T follicular helper cell (primary cell): ENCODE measurements around the gene NOX3.

Experiments used
- DNase-seq: peaks from one replicate; pipeline ENCODE4 v3.0.0-alpha.2; 2020; ENCODE audit warnings: low read depth

The NOX3 gene

GRCh38 chr6:155434096-155434495, 21.5 kb downstream of the NOX3 start:
- DNase-seq, result no peak

DNA sequence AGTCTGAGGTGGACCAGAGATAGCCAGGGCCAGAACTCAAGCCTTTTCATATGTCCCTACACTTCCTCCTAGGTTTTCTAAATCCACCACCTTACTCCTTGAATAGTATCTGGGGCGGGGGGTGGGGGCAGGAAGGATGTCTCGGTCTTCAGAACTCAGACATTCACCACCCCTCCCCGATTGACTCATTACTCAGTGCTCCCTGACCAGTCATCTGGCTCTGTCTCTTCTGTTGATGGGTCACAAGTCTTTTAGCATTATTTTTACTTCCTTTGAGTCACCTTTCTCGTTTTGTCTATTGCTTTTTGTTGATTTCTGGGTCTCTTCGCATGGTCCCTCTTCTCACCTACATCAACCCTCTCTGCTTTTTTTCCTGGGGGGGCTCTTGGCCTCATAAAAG, 23.3 kb downstream of the NOX3 start:
- no peak for DNase-seq

GRCh38 chr6:155429321-155429893, 26.2 kb downstream of the NOX3 start:
- no peak for DNase-seq

DNA sequence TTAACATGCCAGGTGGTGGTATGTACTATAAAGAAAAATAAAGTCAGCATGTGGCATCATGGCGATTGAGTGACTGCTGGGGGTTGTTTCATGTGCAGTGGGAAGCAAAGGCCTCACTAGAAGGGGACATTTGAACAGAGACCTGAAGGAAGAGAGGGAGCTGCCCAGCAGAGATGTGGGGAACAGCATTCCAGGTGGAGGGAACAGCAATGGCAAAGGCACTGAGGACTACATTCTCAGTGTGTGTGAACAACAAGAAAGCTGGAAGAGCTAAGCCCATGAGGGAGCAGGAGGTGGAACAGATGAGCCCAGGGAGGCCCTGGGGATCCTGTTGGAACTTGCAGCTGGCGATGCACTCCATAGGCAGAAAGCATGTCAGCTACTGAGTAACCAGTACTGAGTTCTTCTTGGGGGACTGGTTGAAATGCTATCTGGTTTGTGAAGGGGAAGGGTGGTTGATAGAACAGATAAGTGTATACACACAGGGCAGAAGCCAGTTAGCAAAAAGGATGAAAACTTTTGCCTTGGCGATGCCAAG, 29.2 kb downstream of the NOX3 start:
- DNase-seq, result no peak

DNA sequence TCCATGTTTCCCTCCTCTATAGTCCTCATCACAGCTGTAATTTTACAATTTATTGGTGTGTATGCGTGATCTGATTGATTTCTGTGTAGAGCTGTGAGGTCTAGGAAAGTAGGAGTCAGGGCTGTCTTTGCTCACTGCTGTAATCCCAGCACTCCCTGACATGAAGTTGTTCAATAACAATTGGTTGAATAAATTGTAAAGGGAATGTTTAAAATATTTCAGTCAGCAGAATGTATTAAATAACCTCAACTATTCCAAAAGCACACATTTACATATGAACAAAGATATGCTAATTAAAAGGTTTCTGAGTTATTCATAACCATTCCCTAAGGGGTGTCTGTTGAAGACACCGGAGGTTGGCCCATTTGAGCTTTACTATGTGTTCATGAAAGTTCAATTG, 31.5 kb downstream of the NOX3 start:
- DNase-seq, result no peak

DNA sequence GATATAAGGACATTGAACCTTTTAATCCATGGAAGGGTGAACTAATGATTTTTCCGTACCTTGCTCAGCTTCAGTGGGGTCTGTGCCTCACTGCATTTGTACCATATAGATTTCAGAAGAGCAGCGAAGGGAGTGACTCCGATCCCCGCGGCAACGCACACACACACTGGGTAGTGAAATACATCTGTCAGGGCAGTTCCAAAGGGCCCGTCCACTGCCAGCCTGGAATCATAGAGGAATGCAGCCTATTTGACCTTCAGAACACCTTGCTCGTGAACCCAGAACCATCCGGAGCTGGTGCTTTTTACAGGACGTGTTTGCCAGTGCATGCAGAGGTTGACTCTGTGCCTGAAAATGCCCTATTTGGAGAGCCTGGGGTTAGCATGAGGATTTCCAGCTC, 33.0 kb downstream of the NOX3 start:
- no peak for DNase-seq

DNA sequence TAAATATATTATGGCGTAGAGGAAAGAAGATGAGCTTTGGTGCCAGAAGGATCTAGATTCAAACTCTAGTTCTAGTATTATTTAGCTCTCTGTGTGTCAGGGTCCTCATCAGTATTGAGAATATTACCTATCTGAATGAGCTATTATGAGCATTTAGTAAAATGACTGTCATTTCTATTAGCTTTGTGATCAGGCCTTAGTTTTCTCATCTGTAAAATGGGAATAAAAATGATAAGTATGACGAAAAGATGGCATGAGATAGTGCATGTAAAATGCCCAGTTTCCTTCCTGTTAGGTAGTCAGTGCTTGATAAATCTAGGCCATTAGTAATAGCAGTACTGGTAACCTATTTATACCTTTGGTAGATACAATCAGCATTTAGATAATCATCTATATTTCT, 35.1 kb downstream of the NOX3 start:
- DNase-seq, result no peak

DNA sequence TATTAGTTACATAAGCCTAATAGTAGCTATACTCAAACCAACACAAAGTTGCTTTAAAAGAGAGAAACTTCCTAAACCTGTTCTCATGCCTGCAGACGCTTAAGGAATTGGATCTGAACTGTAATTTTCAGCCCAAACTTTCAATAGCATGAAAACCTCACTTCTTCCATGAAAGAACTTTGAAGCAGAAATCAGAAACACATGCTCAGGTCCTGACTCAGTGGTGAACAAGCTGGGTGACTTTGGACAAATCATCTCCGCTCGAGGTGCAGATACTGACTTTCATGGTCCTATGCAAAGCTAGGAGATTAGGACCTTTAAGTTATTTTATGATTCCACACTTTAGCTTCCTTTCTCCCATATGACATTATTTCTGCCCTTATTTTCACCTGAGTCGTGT, 36.5 kb downstream of the NOX3 start:
- DNase-seq, result no peak

- peak; percentile 56 for DNase-seq
Measured at GRCh38 chr6:155418017-155418761, 37.5 kb downstream of the NOX3 start.

DNA sequence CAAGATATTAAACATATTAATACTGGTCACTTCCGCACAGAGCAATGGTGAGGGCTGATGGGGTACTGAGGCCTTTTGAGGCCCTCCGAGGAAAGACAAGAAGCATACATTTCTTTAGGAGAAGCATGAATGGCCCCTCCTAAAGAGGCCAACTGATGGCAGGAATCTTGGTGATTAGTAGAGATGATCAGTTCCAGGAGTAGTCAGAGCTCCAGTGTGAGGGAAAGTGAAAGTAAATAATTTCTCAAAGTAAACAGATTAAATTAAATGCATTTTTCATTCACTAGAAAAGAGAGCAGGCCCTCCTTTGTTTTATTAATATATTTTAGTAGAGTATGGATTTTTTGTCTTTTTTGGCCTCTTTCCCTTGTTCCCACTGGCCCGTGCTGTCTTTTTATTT, 38.2 kb downstream of the NOX3 start:
- no peak for DNase-seq

- DNase-seq, result no peak
Measured at GRCh38 chr6:155415953-155416352, 39.7 kb downstream of the NOX3 start.

DNA sequence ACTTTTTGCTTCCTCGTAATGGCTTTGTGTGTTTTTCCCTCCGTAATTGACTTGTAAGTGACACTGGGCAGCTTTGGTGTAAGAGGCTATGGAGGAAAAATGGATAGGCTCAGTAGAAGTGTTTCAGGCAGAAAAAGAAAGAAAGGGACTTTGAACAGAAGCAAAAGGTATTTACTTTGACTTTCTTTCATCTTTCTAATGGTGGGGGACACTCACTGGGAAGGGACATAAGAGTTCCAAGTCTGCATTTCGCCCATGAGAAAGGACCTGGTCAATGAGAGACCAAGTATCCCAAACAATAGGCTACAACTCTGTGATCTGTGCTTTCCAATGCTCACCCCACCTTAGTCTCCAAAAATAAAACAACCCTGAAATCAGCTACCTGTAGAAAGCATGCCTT, 41.6 kb downstream of the NOX3 start:
- no peak for DNase-seq

DNA sequence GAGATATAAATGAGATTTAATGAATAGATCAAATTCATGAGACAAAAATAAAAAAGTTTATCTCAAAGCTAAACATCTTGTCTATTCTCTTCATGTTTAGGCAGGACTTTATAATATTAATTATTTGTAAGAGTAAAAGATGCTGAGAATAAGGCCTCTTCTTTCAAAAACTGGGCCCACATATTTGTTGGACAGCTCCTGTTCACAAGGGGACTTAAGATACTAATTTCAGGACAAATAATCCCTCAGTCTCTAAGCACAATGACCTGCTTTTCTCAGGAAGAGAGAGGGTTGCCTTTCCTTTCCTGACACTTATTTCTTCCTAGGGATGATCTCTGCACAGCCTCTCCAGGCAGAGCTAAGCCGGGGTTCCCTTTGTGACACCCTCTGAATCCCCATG, 43.3 kb downstream of the NOX3 start:
- DNase-seq, result no peak

GRCh38 chr6:155411154-155412052, 44.2 kb downstream of the NOX3 start:
- DNase-seq, result no peak

DNA sequence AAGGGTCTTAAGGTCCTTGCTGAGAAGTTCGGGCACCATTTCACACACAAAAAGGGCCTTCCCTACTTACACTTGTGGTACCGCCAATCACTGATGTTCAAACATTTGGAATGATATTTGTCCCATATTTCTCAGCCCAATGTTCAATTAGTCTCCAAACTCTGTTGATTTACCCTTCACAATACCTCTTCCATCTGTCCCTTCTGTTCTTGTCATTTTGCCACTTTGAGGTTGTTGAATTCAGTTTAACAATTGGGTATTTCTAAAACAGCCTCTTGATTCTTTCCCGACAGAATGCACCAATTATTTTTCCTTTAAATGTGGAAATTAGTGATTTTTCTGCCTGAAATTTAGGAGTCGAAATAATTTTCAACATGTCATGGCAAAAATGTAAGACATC, 46.2 kb downstream of the NOX3 start:
- DNase-seq, result no peak

DNA sequence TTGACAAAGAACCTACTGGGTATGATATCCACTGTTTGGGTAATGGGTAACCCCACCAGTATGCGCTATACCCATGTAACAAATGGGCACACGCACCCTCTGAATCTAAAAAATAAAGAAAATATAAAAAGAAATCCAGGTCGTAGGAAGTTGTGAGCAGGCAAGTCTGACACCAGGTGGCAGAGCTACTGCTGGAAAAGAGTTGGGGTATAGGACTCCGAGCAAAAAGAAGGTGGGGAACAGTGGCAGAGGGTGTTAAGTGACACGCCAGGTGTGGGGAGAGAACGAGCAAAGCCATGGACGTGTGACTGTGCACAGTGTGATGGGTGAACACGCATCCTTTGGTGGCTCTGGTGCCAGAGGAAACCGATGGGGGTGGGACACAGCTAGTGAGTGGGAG, 46.7 kb downstream of the NOX3 start:
- no peak for DNase-seq

DNA sequence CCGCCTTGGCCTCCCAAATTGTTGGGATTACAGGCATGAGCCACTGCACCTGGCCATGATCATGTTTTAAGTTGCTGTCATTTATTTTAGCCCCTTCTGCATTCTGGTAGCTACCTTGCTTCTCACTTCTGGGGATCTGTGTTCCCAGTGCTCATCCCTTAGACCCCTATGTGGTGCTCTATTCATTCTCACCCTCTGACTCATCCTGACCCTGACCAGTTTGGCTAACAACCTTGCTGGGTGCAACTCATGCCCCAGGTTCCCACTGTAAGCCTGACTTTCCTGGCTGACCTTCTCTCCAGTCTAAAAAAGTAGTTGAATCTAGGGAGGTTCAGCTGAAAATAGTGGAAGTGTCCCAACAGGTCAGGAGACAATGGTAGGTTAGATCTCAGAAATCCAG, 47.4 kb downstream of the NOX3 start:
- DNase-seq, result no peak

DNA sequence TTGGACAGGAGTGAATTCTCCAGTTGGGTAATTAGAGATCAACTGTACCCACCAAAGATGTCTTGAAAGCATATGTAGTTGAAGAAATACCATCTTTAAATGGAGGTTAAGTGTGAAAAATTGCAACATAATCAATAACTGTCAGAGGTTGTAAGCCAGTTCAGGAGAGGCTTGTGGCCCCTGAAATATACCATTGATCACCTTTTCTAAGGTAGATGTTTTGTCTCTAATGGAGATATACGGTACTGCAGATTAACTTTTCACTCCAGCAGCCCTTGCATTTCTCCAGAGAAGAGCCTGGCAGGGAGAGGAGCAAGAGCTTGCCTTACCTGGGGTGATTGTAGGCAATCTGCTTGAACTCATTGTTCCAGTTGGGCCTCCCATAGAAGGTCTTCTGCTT, 48.8 kb downstream of the NOX3 start:
- no peak for DNase-seq

DNA sequence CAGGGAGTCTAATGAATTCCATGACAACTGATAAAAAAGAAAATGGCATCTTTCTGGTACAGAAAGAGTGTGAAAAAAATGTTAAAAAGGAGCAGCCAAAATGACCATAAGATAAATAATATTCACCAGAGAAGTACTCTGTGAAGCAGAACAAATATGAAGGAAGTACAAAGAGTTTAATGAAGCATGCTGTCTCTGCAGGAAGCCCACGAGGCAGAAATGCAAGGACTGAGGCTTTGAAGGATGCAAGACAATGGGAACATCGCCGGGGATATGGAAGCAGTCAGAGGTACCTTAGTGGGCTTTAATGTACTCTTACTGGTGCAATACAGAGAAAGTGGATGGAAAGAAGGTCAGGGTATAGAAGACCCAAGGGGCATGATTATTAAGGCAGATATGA, 50.7 kb downstream of the NOX3 start:
- DNase-seq, result no peak

DNA sequence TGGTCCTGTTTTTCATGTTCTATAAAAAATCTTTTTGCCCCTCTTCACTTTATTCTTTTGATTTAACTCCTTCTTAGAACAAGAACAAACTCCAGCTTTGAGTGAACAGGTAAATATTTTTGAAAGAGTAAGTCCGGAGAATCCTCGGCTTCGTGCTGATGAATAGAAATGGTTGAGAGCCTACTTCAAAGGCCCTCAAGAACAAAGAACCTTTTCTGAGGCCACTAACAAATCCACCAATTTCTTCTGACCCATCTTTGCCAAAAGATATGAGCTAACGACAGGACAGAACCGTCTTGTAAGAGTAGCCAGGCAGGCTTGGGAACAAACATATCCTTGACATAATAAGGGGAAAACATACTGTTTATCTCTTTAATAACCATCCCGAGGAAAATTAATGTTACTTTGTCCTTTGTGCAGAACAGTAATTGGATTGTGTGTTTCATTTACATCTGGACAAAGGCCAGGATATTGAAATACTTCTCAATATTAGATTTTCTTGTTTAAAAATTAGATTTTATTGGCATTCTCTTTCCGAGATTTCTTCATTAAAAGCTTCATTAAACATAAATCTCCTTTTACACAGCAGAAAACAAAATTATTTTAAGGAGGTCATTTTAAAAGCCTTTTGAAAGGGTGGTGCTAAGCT, 52.9 kb downstream of the NOX3 start:
- DNase-seq, result no peak

- no peak for DNase-seq
Measured at GRCh38 chr6:155400654-155400965, 55.0 kb downstream of the NOX3 start.
